HG03095 (cell line): Measurements from ENCODE around the gene BCAS1.
"Not testable (repeated sequence)": the region's sequence is repeated elsewhere in the genome, so short reads cannot be mapped to it uniquely, and the experiment has no call there.

Experiments used
- ATAC-seq: cut with Tn5 transposase; IDR thresholded peaks from one replicate; pipeline ENCODE4 v1.9.1; 2021; ENCODE audit warnings: moderate library complexity; ENCODE audit not compliant: unreplicated experiment

Gene BCAS1

DNA sequence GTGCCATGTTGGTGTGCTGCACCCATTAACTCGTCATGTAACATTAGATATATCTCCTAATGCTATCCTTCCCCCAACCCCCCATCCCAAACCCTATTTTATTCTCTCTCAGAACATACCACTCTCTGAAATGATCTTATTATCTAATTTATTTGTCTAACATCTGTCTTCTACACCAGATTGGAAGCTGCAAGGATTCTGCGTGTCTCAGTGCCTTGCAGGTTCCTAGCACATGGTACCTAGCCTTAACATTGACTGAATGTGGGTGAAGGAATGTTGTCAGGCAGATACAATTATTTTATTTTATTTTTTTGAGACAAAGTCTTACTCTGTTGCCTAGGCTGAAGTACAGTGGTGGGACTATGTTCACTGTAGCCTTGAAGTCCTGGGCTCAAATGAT lies 124.9 kb downstream of the BCAS1 start:
- no peak for ATAC-seq

- ATAC-seq, result no peak
Observed at GRCh38 chr20:53944796-53945195, 125.6 kb downstream of the BCAS1 start.

GRCh38 chr20:53943522-53944291 lies 126.7 kb downstream of the BCAS1 start:
- ATAC-seq, result no peak

- no peak for ATAC-seq
Observed at GRCh38 chr20:53942973-53943372, 127.4 kb downstream of the BCAS1 start.

GRCh38 chr20:53942472-53942816 lies 128.0 kb downstream of the BCAS1 start:
- no peak for ATAC-seq

- peak; percentile 38 for ATAC-seq
Observed at GRCh38 chr20:53941680-53942471, 128.5 kb downstream of the BCAS1 start.

GRCh38 chr20:53940907-53941545 lies 129.4 kb downstream of the BCAS1 start:
- ATAC-seq, result no peak

- no peak for ATAC-seq
Observed at GRCh38 chr20:53940360-53940702, 130.1 kb downstream of the BCAS1 start.

- ATAC-seq, result peak; percentile 59
Observed at GRCh38 chr20:53939572-53940359, 130.6 kb downstream of the BCAS1 start.

- no peak for ATAC-seq
Observed at GRCh38 chr20:53939190-53939571, 131.2 kb downstream of the BCAS1 start.

GRCh38 chr20:53938739-53939138 lies 131.7 kb downstream of the BCAS1 start:
- no peak for ATAC-seq

- no peak for ATAC-seq
Observed at GRCh38 chr20:53937929-53938367, 132.4 kb downstream of the BCAS1 start.

DNA sequence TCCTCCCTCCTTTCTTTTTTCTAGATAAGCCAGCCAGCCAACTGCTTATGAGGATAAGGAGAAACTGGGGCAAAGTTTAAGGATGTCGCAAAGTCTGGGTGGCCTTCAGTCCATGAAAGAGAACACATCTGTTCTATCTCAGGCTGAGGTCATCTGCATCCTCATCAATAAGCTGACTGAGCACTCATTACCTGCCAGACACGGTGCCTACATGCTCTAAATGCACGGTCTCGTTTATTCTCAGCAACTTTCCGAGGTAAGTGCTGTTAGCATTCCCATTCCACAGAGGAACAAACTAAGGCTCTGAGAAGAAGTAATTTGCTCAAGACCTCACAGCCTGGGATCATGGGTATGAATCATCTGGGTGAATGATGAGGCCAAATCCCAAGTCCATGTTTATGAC lies 133.1 kb downstream of the BCAS1 start:
- no peak for ATAC-seq

DNA sequence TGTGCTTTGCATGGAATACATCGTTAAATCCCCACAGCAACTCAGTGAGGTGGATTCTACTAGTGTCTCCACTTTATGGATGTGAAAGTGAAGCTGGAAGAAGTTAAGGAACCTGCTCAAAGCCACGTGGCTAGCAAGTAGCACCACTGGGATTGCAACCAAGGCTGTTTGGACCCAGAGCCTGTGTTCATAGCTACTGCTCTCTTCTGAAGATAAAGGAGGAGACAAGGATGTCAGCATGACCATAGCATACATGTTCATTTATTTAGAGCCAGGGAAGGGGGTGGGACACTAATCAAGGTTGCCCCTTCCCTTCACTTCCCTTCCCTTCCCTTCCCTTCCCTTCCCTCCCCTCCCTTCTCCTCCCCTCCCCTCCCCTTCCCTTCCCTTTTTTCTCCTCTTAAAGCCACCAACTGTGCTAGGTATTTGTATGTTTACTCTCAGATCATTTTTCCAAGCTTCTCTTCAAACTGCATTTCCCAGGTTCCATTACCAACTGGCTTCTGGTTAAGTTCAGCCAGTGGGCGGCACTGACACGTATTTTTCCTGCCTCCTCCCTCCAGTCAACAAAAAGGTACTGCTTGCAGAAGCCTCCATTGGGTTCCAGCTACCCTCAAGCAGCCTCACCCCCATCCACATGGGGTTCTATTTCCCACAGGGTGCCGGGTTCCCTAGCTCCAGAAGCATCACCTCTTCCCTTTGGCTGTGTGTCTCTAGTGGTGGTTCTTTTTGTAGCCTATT lies 134.9 kb downstream of the BCAS1 start:
- ATAC-seq, result no peak

DNA sequence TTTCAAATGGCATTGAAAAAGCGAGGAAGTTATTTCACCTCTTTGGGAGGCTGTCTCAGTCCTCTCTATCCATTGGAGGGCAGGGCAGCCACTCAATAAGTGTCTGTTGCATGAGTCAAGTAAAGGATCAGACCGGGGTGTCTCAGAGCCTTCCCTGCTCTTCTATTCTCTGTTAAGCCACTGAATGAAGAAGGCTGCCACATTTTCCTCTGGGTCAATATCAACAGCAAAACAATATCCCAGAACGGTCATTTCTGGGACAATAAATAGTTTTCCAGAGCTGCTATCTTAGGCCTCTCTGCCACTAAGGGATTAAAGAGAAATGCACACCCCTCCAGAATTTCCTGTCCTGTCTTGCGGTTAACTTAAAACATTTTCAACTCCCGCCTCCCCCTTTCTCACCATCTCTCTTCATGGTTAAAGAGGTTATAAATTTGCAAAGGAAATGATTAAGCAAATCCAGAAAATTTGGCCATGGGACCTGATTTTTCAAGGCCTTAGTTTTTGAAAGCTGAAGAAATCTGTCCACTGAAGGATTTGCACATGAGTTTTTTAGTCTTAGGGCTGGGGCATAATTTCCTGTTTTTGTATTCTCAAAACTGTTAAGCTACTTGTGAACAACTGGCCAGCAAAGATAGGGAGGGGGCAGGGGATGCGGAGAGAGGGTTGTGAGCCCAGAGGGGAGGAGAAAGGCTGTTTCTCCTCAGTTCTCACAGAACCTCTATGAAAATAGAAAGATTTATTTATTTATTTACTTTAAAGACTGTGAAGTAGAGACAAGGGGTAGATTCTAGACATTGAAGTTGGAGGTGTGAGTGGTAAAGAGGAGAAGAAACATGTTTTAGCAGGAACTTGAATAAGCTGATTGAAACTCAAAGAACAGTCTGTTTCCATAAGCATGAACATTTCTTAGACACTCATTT lies 135.7 kb downstream of the BCAS1 start:
- no peak for ATAC-seq

GRCh38 chr20:53933232-53933846 lies 137.1 kb downstream of the BCAS1 start:
- ATAC-seq, result no peak

DNA sequence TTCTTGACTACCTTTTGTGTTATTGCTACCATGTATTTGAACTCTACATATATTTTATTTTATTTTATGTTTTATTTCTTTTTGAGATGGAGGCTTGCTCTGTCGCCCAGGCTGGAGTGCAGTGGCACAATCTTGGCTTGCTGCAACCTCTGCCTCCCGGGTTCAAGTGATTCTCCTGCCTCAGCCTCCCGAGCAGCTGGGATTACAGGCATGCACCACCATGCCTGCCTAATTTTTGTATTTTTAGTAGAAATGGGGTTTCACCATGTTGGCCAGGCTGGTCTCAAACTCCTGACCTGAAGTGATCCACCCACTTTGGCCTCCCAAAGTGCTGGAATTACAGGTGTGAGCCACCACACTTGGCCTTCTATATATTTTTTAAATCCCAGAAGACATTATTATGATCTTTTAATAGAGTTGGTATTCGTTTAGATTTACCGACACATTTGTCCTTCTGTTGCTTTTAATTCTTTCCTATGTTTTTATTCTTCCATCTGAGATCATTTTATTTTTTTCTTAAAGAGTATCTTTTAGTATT lies 137.7 kb downstream of the BCAS1 start:
- ATAC-seq, result not testable (repeated sequence)

DNA sequence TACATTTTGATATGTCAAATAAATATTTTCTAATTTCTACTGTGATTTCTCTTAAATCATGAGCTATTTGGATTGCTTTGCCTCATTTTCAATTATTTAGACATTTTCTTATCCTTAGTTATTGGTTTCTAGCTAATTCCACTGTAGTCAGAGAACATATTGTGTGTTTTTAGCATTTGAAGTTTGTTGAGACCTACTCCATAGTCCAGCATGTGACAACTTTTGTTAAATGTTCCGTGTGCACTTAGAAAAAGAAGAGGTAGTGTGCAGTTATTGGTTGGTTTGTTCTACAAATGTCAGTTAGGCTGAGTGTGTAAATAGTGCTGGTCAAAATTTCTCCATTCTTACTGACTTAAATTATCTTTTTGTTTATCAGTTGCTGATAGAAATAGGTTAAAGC lies 138.8 kb downstream of the BCAS1 start:
- ATAC-seq, result no peak
